HCT116 (cell line): ENCODE data around the gene LRIG1. TPM values are rescaled to one million over a fixed set of nuclear protein-coding genes. Genes with fewer than 3 reads are reported as not detected.

Source experiments
- ATAC-seq: fragments of 200-7000 bp; cut with Tn5 transposase; 2 replicates; pipeline ENCODE4 v1.9.1; 2020; ENCODE audit warnings: mild to moderate bottlenecking, moderate library complexity
- BruUV-seq: library from RNA; stranded (reverse); fragments of 400-500 nt; replicated peaks from 2 replicates; lab custom pipeline; 2021; lab: Mats Ljungman, UMichigan
- CTCF ChIA-PET: fragments of 300-600 bp; sonication (Branson Sonifier 250); formaldehyde crosslinking; loops from one replicate; lab custom pipeline; 2021; ENCODE audit warnings: antibody characterized with exemption; lab: Charles Lee
- POLR2A ChIA-PET: fragments of 300-600, 350-600 bp; sonication (Branson Sonifier 250); formaldehyde crosslinking; loops from one replicate; lab custom pipeline; 2021; ENCODE audit warnings: antibody characterized with exemption; lab: Charles Lee
- RAD21 ChIA-PET, 2 experiments: fragments of 300-600 bp; sonication (Branson Sonifier 250); formaldehyde crosslinking; loops; one replicate each; lab custom pipeline; 2023; ENCODE audit warnings: low total read pairs in 2 of 2; ENCODE audit not compliant: uncharacterized antibody in 2 of 2, unreplicated experiment in 2 of 2, low non-redundant PET in 1 of 2; lab: Charles Lee
- DNase-seq: peaks from one replicate; pipeline ENCODE4 v3.0.0-alpha.2; 2010; ENCODE audit warnings: low read depth, low spot score
- H2AFZ ChIP-seq: fragments of 200-600 bp; shearing (Covaris generic), sonication (generic); 2 replicates; pipeline ENCODE4 v1.6.1; 2017; ENCODE audit warnings: low read depth, mixed run types, mixed read lengths, antibody characterized with exemption, low read length; ENCODE audit not compliant: poor library complexity, severe bottlenecking
- H3K27ac ChIP-seq: 2 replicates; pipeline ENCODE4 v1.5.1; 2012; ENCODE audit warnings: low read depth, low read length
- H3K27me3 ChIP-seq: fragments of 200-600 bp; sonication (generic); 2 replicates; pipeline ENCODE4 v1.6.1; 2016; ENCODE audit warnings: mixed run types, low read length, mixed read lengths; ENCODE audit not compliant: insufficient read depth
- H3K36me3 ChIP-seq, 2 experiments: fragments of 200-500 bp in 1 of 2; fragments of 200-600 bp in 1 of 2; sonication (Bioruptor generic) in 1 of 2; sonication (generic) in 1 of 2; 2 replicates each; pipeline versions ENCODE4 v1.5.1 to v1.6.1; 2014 to 2016; ENCODE audit warnings: low read length in 2 of 2, inconsistent platforms in 1 of 2, mixed read lengths in 1 of 2, mixed run types in 1 of 2; ENCODE audit not compliant: insufficient read depth in 2 of 2, control insufficient read depth in 1 of 2
- H3K4me1 ChIP-seq, 2 experiments: fragments of 200-600 bp in 1 of 2; sonication (generic) in 1 of 2; 2 replicates each; pipeline versions ENCODE4 v1.5.1 to v1.6.1; 2012 to 2017; ENCODE audit warnings: low read length in 2 of 2, inconsistent platforms in 1 of 2, mild to moderate bottlenecking in 1 of 2, mixed read lengths in 1 of 2, mixed run types in 1 of 2, moderate library complexity in 1 of 2; ENCODE audit not compliant: insufficient read depth in 2 of 2, control insufficient read depth in 1 of 2
- H3K4me2 ChIP-seq: fragments of 200-600 bp; sonication (generic); 2 replicates; pipeline ENCODE4 v1.6.1; 2017; ENCODE audit warnings: mixed run types, low read length, mixed read lengths
- H3K4me3 ChIP-seq, 2 experiments: fragments of 200-600 bp in 1 of 2; sonication (generic) in 1 of 2; replicated peaks in 1 of 2; 2 replicates each; pipeline ENCODE4 v1.5.1; 2011 to 2016; ENCODE audit warnings: low read length in 2 of 2, control low read depth in 1 of 2, low read depth in 1 of 2, mild to moderate bottlenecking in 1 of 2, mixed read lengths in 1 of 2, mixed run types in 1 of 2
- H3K79me2 ChIP-seq: fragments of 200-600 bp; sonication (generic); 2 replicates; pipeline ENCODE4 v1.6.1; 2017; ENCODE audit warnings: mild to moderate bottlenecking, mixed run types, low read length, moderate library complexity, mixed read lengths; ENCODE audit not compliant: insufficient read depth
- H3K9ac ChIP-seq: fragments of 200-600 bp; sonication (generic); 2 replicates; pipeline ENCODE4 v1.6.1; 2016; ENCODE audit warnings: low read length, mixed read lengths
- H3K9me2 ChIP-seq: fragments of 200-600 bp; sonication (generic), shearing (Covaris generic); 2 replicates; pipeline ENCODE4 v1.6.1; 2017; ENCODE audit warnings: mixed run types, mild to moderate bottlenecking, moderate library complexity; ENCODE audit not compliant: insufficient read depth
- H3K9me3 ChIP-seq, 2 experiments: fragments of 200-500 bp in 1 of 2; fragments of 200-600 bp in 1 of 2; sonication (Bioruptor generic) in 1 of 2; sonication (generic) in 1 of 2; 2 replicates each; pipeline ENCODE4 v1.6.1; 2014 to 2017; ENCODE audit warnings: low read length in 2 of 2, mixed read lengths in 2 of 2, inconsistent platforms in 1 of 2, low read depth in 1 of 2, mild to moderate bottlenecking in 1 of 2, mixed run types in 1 of 2, moderate library complexity in 1 of 2; ENCODE audit not compliant: control insufficient read depth in 1 of 2, insufficient read depth in 1 of 2
- H4K20me1 ChIP-seq: fragments of 200-600 bp; sonication (generic), shearing (Covaris generic); 2 replicates; pipeline ENCODE4 v1.6.1; 2017; ENCODE audit warnings: mixed run types, mild to moderate bottlenecking, moderate library complexity; ENCODE audit not compliant: insufficient read depth
- CBX3 ChIP-seq: IDR thresholded peaks from 2 replicates; pipeline ENCODE4 v1.6.1; 2012; ENCODE audit warnings: low read depth
- CEBPB ChIP-seq: IDR thresholded peaks from 2 replicates; pipeline ENCODE4 v1.6.1; 2012; ENCODE audit warnings: low read depth
- EZH2 ChIP-seq: fragments of 200-600 bp; sonication (generic); IDR thresholded peaks from 2 replicates; pipeline ENCODE4 v1.6.1; 2017; ENCODE audit warnings: antibody characterized with exemption, mixed run types
- POLR2AphosphoS5 ChIP-seq: IDR thresholded peaks from 2 replicates; pipeline ENCODE4 v1.6.1; 2011; ENCODE audit warnings: mild to moderate bottlenecking, low read depth, low read length, moderate library complexity
- RAD21 ChIP-seq: IDR thresholded peaks from 2 replicates; pipeline ENCODE4 v1.6.1; 2012; ENCODE audit warnings: low read depth, mild to moderate bottlenecking
- SIN3A ChIP-seq: IDR thresholded peaks from 2 replicates; pipeline ENCODE4 v1.6.1; 2012; ENCODE audit warnings: low read depth
- SRF ChIP-seq: IDR thresholded peaks from 2 replicates; pipeline ENCODE4 v1.6.1; 2012; ENCODE audit warnings: low read depth
- TCF7L2 ChIP-seq: IDR thresholded peaks from 2 replicates; pipeline ENCODE4 v1.7.0; 2011; ENCODE audit warnings: borderline replicate concordance, inconsistent platforms; ENCODE audit not compliant: insufficient read depth, insufficient read length; ENCODE audit errors: extremely low read depth
- YY1 ChIP-seq: IDR thresholded peaks from 2 replicates; pipeline ENCODE4 v1.6.1; 2011; ENCODE audit warnings: low read length, low read depth, moderate library complexity, mild to moderate bottlenecking; ENCODE audit not compliant: insufficient replicate concordance; ENCODE audit errors: extremely low read depth
- intact Hi-C: fragments of 100-400 bp; cut with micrococcal nuclease; formaldehyde crosslinking; loops from 2 replicates; pipeline ENCODE4 v1.10.0; 2022
- total RNA-seq: library from RNA; stranded (reverse); gene quantifications from one replicate; pipeline ENCODE4 v1.2.1, GENCODE V29; 2021; ENCODE audit not compliant: unreplicated experiment
- TF ChIP-seq, protein P1 (sequence below): IDR thresholded peaks from 2 replicates; pipeline ENCODE4 v1.6.1; 2011; ENCODE audit warnings: mild to moderate bottlenecking, low read length, moderate library complexity; ENCODE audit not compliant: insufficient replicate concordance; ENCODE audit errors: extremely low read depth

The LRIG1 gene
- total RNA-seq, 1 experiment from 2014 or later = 3.1 TPM

DNA sequence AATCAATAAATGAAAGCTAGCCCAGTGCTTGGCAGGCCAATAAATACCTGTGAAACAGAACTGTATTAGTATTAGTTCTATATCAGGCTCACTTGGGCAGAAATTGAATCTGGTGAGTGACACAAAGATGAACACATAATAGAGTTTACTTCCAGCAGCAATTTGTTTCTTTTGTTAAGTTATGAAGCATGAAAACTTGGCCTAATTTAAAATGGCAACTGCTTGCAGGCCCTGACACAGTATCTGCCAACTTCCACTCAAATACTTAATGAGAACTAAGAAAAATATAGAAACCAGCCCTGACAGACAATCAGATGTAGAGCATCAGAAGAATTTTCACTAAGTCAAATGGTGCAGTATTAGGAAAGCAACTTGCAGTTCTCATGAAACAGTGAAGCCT is 37.6 kb upstream of the LRIG1 start:
- no peaks in the 10 kb centered on the region for H4K20me1 ChIP-seq
- no peak overlapping the region for H3K4me2 ChIP-seq
- intact Hi-C loops = no loop called here
- CTCF ChIA-PET = no interaction called here
- RAD21 ChIA-PET = no interaction called here
- no peaks in the 10 kb centered on the region for H3K9me3 ChIP-seq
- no peaks in the 10 kb centered on the region for H3K9me2 ChIP-seq
- no peaks in the 10 kb centered on the region for H3K79me2 ChIP-seq
- H3K36me3 ChIP-seq = no peaks in the 10 kb centered on the region
- no peaks in the 10 kb centered on the region for H3K4me1 ChIP-seq
- no peak overlapping the region for H2AFZ ChIP-seq
- BruUV-seq = no TSS peak
- no peaks in the 10 kb centered on the region for H3K27me3 ChIP-seq
- DNase-seq = no peak
- ATAC-seq = no peak
- H3K9ac ChIP-seq = no peak overlapping the region
- no peak overlapping the region for H3K4me3 ChIP-seq
- POLR2A ChIA-PET = no interaction called here
- TF ChIP-seq RAD21 (no peak), POLR2AphosphoS5 (no peak), CEBPB (no peak), EZH2 (no peak), TCF7L2 (no peak), SRF (no peak), YY1 (no peak), SIN3A (no peak), CBX3 (no peak)
- TF ChIP-seq, protein P1, sequence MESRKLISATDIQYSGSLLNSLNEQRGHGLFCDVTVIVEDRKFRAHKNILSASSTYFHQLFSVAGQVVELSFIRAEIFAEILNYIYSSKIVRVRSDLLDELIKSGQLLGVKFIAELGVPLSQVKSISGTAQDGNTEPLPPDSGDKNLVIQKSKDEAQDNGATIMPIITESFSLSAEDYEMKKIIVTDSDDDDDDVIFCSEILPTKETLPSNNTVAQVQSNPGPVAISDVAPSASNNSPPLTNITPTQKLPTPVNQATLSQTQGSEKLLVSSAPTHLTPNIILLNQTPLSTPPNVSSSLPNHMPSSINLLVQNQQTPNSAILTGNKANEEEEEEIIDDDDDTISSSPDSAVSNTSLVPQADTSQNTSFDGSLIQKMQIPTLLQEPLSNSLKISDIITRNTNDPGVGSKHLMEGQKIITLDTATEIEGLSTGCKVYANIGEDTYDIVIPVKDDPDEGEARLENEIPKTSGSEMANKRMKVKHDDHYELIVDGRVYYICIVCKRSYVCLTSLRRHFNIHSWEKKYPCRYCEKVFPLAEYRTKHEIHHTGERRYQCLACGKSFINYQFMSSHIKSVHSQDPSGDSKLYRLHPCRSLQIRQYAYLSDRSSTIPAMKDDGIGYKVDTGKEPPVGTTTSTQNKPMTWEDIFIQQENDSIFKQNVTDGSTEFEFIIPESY = no peak
- TF ChIP-seq, all 23 proteins: peak for 0
- no peak overlapping the region for H3K27ac ChIP-seq
